Smooth muscle cell (in vitro differentiated cells): ENCODE data around the gene WAPL. TPM values are rescaled to one million over a fixed set of nuclear protein-coding genes. Genes with fewer than 3 reads are reported as not detected.

Source experiments
- DNase-seq: peaks from one replicate; lab custom pipeline; 2025; ENCODE audit not compliant: unreplicated experiment; lab: John Stamatoyannopoulos, UW
- H2AFZ ChIP-seq: fragments of 200-600 bp; sonication (generic); 2 replicates; pipeline ENCODE4 v1.6.0; 2016; ENCODE audit warnings: antibody characterized with exemption, low read depth, mild to moderate bottlenecking
- H3F3A ChIP-seq: fragments of 200-600 bp; sonication (generic); 2 replicates; pipeline ENCODE4 v1.6.0; 2017; ENCODE audit warnings: antibody characterized with exemption, low read depth
- H3K27ac ChIP-seq: fragments of 200-600 bp; sonication (generic); 2 replicates; pipeline ENCODE4 v1.5.1; 2016; ENCODE audit warnings: low read depth, mild to moderate bottlenecking
- H3K27me3 ChIP-seq: fragments of 200-600 bp; sonication (generic); 2 replicates; pipeline ENCODE4 v1.6.1; 2016; ENCODE audit warnings: low read depth, mild to moderate bottlenecking
- H3K36me3 ChIP-seq: fragments of 200-600 bp; sonication (generic); 2 replicates; pipeline ENCODE4 v1.5.1; 2016; ENCODE audit warnings: low read depth
- H3K4me1 ChIP-seq: fragments of 200-600 bp; sonication (generic); 2 replicates; pipeline ENCODE4 v1.5.1; 2016; ENCODE audit warnings: low read depth
- H3K4me2 ChIP-seq: fragments of 200-600 bp; sonication (generic); 2 replicates; pipeline ENCODE4 v1.6.0; 2016; ENCODE audit warnings: mild to moderate bottlenecking
- H3K4me3 ChIP-seq: fragments of 200-600 bp; sonication (generic); 2 replicates; pipeline ENCODE4 v1.5.1; 2016; ENCODE audit warnings: mild to moderate bottlenecking
- H3K79me2 ChIP-seq: fragments of 200-600 bp; sonication (generic); 2 replicates; pipeline ENCODE4 v1.6.0; 2016; ENCODE audit warnings: low read depth, mild to moderate bottlenecking
- H3K9ac ChIP-seq: fragments of 200-600 bp; sonication (generic); 2 replicates; pipeline ENCODE4 v1.6.0; 2016; ENCODE audit warnings: low read depth
- H3K9me3 ChIP-seq: fragments of 200-600 bp; sonication (generic); replicated peaks from 2 replicates; pipeline ENCODE4 v1.5.1; 2016; ENCODE audit warnings: low read depth
- H4K20me1 ChIP-seq: fragments of 200-600 bp; sonication (generic); 2 replicates; pipeline ENCODE4 v1.6.0; 2016; ENCODE audit warnings: low read depth
- CTCF ChIP-seq: fragments of 200-600 bp; sonication (generic); IDR thresholded peaks from 2 replicates; pipeline ENCODE4 v1.5.1; 2017; ENCODE audit warnings: borderline replicate concordance, mild to moderate bottlenecking, antibody characterized with exemption; ENCODE audit not compliant: insufficient read depth, poor library complexity, severe bottlenecking
- WGBS: methylation state at CpG from one replicate; pipeline ENCODE4 v1.1.7; 2016; ENCODE audit warnings: low lambda C conversion rate; 5-methylcytosine and 5-hydroxymethylcytosine counted together
- polyA plus RNA-seq: library from polyadenylated mRNA; unstranded; fragments of >200 nt; fragmentation: Nextera tagmentation; extraction: Ambion mirVana; gene quantifications from 2 replicates; pipeline ENCODE4 v1.2.1, GENCODE V29; 2016
- total RNA-seq: library from RNA; depleted of rRNA; stranded (reverse); fragments of >200 nt; gene quantifications from 2 replicates; pipeline ENCODE4 v1.2.3, GENCODE V29; 2014

The WAPL gene
- total and polyA plus RNA-seq, 2 experiments from 2014 or later = 14.0 to 30.5 TPM

GRCh38 chr10:86497621-86498020 lies 24.0 kb downstream of the WAPL start:
- peaks cover 20% of the 10 kb centered on the region for H3K36me3 ChIP-seq
- no peaks in the 10 kb centered on the region for H3K9me3 ChIP-seq
- no peaks in the 10 kb centered on the region for H3K4me1 ChIP-seq
- TF ChIP-seq CTCF = no peak
- H3K27me3 ChIP-seq = no peaks in the 10 kb centered on the region
- no peak overlapping the region for H3K9ac ChIP-seq
- no peak overlapping the region for H2AFZ ChIP-seq
- H3K79me2 ChIP-seq = peaks cover 86% of the 10 kb centered on the region
- H3K27ac ChIP-seq = no peak overlapping the region
- H3K4me3 ChIP-seq = no peak overlapping the region
- peaks cover 95% of the 10 kb centered on the region for H4K20me1 ChIP-seq
- WGBS = 98% methylated on average over 3 of the region's 3 CpGs
- DNase-seq = no peak
- no peak overlapping the region for H3K4me2 ChIP-seq
- H3F3A ChIP-seq = no peaks in the 10 kb centered on the region

GRCh38 chr10:86489960-86490612 lies 31.5 kb downstream of the WAPL start:
- no peaks in the 10 kb centered on the region for H3K27me3 ChIP-seq
- H3K27ac ChIP-seq = no peak overlapping the region
- no peaks in the 10 kb centered on the region for H3K36me3 ChIP-seq
- H3K4me3 ChIP-seq = no peak overlapping the region
- no peak overlapping the region for H2AFZ ChIP-seq
- DNase-seq = no peak
- no peaks in the 10 kb centered on the region for H3K9me3 ChIP-seq
- TF ChIP-seq CTCF = no peak
- H3K9ac ChIP-seq = no peak overlapping the region
- H3K4me2 ChIP-seq = no peak overlapping the region
- peaks cover 68% of the 10 kb centered on the region for H4K20me1 ChIP-seq
- H3K4me1 ChIP-seq = no peaks in the 10 kb centered on the region
- no peaks in the 10 kb centered on the region for H3F3A ChIP-seq
- 96% methylated on average over 8 of the region's 8 CpGs for WGBS
- H3K79me2 ChIP-seq = peaks cover 56% of the 10 kb centered on the region

- Histone ChIP-seq H3K27me3 (no peaks in the 10 kb centered on the region), H4K20me1 (peaks cover 65% of the 10 kb centered on the region), H3F3A (no peaks in the 10 kb centered on the region), H3K4me3 (no peak overlapping the region), H3K27ac (no peak overlapping the region), H3K4me2 (no peak overlapping the region), H3K4me1 (no peaks in the 10 kb centered on the region), H3K79me2 (peaks cover 49% of the 10 kb centered on the region), H2AFZ (no peak overlapping the region), H3K36me3 (no peaks in the 10 kb centered on the region), H3K9ac (no peak overlapping the region), H3K9me3 (no peaks in the 10 kb centered on the region)
- 87% methylated on average over 1 of the region's 1 CpG for WGBS
- DNase-seq = no peak
- TF ChIP-seq CTCF = no peak
Measured at GRCh38 chr10:86489071-86489810, 32.4 kb downstream of the WAPL start.

GRCh38 chr10:86486856-86487255 lies 34.7 kb downstream of the WAPL start:
- Histone ChIP-seq H3K4me2 (no peak overlapping the region), H3K4me3 (no peak overlapping the region), H3K9ac (no peak overlapping the region), H2AFZ (no peak overlapping the region), H4K20me1 (peaks cover 61% of the 10 kb centered on the region), H3K36me3 (peaks cover 10% of the 10 kb centered on the region), H3K27ac (no peak overlapping the region), H3K27me3 (no peaks in the 10 kb centered on the region), H3K79me2 (peaks cover 34% of the 10 kb centered on the region), H3F3A (no peaks in the 10 kb centered on the region), H3K4me1 (no peaks in the 10 kb centered on the region), H3K9me3 (no peaks in the 10 kb centered on the region)
- DNase-seq = no peak
- 98% methylated on average over 4 of the region's 4 CpGs for WGBS
- TF ChIP-seq CTCF = no peak
